Measurements from ENCODE around the gene COL21A1.

DNA sequence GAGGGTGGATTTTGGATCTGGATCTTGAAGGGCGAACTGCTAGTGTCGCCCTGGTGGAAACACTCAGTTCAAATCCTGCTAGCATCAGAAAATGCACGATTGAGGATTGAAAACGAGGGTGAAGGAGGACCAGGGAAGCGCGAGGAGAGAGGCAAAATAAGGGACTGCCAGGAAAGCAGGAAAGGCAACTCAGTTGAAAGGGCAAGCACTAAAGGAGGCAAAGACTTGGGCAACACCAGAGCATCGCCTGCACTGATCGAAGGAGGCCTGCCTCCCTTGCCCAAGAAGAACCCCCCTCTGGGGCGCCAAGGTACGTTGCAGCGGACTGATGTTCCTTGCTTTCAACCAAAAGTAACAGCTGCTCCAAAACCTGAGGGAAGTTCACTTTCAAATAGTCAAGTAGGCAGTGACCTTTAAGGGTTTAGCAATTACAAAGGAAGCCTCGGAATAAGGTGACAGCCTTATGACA is 308 bp upstream of the COL21A1 start:
- TF ChIP-seq CTCF (conservative IDR thresholded peaks at IDR 0.05 in 1 of 2, IDR thresholded peaks at IDR 0.05 in 1 of 2; ENCODE audit: extremely low read depth in 1 of 2, insufficient read depth in 1 of 2, low read depth in 1 of 2, low read length in 2 of 2) (no peak), EZH2 (IDR thresholded peaks at IDR 0.05; ENCODE audit: borderline replicate concordance, low read length) (no peak)
